CD4-positive, alpha-beta T cell treated with Interleukin-15 for 1 hour (primary cell): ENCODE results near the gene TMEM50B.
"Not testable (repeated sequence)": the region's sequence is repeated elsewhere in the genome, so short reads cannot be mapped to it uniquely, and the experiment has no call there.

ENCODE experiments used
- DNase-seq: peaks from one replicate; pipeline ENCODE4 v3.0.0-alpha.2; 2020

TMEM50B gene

DNA sequence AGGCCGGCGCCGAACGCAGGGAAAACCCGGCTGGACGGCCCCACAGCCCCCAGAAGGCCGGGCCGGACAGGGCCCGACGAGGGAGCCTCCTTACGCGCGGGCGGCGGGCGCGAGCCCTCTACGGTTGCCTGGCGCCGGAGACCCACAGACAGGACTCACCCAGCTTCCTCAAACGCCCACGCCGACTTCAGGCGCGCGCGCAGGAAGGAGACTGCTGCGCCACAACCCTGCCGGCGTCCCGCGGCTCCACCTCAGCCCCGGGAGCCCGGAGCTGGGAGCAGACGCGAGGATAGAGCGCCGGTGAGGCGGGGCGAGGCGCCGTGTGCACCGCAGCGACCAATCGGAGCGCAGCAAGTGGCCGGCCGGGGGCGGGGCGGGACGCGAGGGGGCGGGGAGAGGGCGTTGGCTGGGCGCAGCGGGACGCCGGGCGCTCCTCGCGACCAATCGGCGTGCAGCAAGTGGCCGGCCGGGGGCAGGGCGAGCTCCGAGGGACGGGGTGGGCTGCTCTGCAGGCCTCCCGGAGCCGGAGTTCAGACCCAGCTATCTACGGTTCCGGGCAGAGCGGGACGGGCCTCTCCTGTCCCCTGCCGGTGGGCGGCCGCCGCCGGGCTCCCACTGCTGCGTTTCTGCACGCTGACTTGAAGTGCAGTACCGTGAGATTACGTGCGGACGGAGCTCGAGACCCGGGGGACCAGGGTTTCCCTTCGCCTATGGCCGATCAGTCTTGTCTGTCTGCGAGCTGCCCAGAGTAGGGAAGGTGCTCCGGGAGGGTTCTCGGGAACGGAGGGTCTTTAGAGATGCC lies at the start of gene TMEM50B:
Gene TMEM50B, minus strand, starts transcription at position 296 of the 802 bp plus-strand sequence. CDS start 11,089 bp downstream, outside the sequence.
- DNase-seq = peak; percentile 96

DNA sequence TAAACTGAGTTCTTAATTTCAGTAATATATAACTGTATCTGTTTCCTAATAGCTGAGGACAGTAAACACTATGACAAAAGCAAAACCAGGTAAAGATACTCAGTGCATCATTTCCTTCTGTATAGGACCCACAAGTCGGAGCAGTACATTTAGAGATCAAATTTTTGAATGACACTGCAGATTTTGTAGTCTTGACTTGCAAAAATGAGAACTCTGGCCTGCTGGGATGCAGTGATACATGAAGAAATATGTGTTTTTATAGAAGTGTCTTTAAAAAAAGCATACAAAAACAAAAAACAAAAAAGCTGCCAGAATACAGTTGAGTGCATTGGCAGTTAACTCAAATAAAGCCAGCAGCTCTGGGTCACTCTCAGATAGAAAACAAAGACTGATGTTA lies 43.2 kb upstream of the TMEM50B start:
- no peak for DNase-seq

DNA sequence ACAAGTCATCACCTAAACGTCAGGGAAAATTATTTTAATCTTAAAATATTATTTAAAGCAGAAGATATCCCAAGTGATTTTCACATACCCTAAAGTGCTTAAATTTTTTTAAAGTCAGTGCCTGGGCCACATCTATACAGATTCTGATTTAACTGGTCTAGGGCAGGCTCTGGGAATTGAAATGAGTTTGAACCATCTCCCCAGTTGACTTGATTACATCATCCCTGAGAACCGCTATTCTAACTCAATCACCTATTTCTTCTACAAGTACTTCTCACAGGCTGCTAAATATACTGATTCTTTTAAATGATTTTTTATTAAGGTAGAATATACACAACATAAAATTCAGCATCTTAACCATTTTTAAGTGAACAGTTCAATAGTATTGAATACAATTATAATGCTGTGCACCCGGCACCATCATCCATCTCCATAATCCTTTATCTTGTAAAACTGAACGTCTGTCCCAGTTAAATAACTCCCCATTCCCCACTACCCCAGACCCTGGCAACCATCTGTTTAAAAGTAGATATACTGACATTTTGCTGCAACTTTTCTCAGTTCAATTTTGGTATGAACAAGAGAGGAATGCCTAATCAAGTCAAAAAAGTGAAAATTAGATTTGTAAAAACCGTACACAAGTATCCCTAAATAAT lies 42.7 kb upstream of the TMEM50B start:
- DNase-seq = no peak

- no peak for DNase-seq
Observed at GRCh38 chr21:33518899-33519298, 39.1 kb upstream of the TMEM50B start.

DNA sequence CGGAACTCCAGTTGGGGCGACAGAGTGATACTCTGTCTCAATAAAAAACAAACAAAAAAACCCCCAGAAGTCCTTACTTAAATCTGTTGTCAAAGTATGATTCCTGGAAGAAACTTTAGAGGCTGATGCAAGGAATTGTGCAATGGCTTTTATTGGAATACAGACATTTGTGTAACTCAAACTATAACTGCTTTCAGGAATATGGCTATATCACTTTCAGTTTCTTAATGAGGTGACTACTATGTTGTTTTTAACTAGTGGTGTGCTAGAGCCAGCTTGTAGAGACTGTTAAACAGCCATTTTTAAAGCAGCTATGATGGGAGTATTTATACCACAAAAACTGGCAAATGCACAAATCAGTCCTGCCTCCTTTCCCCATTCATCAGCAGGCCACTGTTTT lies 34.5 kb upstream of the TMEM50B start:
- no peak for DNase-seq

DNA sequence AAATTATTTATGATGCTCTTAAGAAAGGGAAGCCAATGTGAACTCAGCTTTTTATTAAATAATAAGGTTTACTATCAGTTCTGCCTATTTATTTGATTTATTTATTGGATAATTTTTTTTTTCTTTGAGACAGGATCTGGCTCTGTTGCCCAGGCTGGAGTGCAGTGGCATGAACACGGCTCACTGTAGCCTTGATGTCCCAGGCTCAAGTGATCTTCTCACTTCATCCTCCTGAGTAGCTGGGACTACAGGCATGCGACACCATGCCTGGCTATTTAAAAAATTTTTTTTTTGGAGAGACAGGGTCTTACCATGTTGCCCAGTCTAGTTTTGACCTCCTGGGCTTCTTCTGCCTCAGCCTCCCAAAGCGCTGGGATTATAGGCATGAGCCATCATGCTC lies 32.7 kb upstream of the TMEM50B start:
- DNase-seq = no peak

- no peak for DNase-seq
Observed at GRCh38 chr21:33511639-33512038, 31.9 kb upstream of the TMEM50B start.

- no peak for DNase-seq
Observed at GRCh38 chr21:33510826-33511225, 31.1 kb upstream of the TMEM50B start.

- not testable (repeated sequence) for DNase-seq
Observed at GRCh38 chr21:33507003-33507402, 27.2 kb upstream of the TMEM50B start.

- no peak for DNase-seq
Observed at GRCh38 chr21:33505833-33506232, 26.1 kb upstream of the TMEM50B start.

DNA sequence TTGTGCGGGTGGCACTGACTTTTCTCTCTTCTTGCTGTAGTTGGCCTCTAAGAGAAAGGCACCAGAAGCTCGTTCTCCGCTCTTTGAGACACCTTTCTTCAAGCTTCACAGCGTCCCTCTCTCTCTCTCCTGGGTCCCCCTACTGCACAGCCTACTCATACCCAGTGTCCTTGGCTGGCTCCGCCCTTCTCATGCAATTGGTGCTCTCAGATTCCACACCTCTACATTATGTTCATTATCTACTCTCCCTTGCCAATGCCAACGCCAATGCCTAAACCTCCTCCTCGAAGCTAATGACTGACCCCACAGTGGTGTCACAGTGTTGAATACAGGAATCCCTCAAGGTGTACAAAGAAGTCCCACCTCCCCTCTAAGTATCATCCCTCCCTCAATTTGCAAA lies 16.6 kb upstream of the TMEM50B start:
- DNase-seq = no peak

GRCh38 chr21:33495743-33496142 lies 16.0 kb upstream of the TMEM50B start:
- no peak for DNase-seq

- DNase-seq = no peak
Observed at GRCh38 chr21:33493756-33494155, 14.0 kb upstream of the TMEM50B start.

DNA sequence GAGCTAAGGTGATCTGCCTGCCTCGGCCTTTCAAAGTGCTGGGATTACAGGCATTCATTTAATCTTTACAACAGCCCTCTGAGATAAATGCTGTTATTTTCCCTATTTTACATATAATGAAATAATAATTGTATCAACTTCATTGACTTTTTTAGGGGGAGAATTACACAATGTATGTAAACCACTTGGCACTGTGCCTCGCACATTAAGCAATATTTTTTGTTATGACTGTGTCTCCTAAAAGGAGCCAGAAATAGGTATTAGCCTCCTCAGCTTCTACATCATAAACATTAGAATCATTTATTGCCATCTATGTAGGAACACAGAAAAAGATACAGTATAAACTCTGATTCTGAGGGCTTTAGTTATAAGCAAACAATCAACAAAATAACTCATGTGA lies 12.8 kb upstream of the TMEM50B start:
- DNase-seq = no peak

- DNase-seq = peak; percentile 93
Observed at GRCh38 chr21:33491373-33492102, 11.8 kb upstream of the TMEM50B start, which contains the start of gene DNAJC28. TSS of gene DNAJC28 (minus strand) at chr21:33491716. CDS start at chr21:33489393, 2,323 bp downstream.

- no peak for DNase-seq
Observed at GRCh38 chr21:33490991-33491372, 11.2 kb upstream of the TMEM50B start.

- DNase-seq = no peak
Observed at GRCh38 chr21:33488936-33489335, 9.2 kb upstream of the TMEM50B start.

DNA sequence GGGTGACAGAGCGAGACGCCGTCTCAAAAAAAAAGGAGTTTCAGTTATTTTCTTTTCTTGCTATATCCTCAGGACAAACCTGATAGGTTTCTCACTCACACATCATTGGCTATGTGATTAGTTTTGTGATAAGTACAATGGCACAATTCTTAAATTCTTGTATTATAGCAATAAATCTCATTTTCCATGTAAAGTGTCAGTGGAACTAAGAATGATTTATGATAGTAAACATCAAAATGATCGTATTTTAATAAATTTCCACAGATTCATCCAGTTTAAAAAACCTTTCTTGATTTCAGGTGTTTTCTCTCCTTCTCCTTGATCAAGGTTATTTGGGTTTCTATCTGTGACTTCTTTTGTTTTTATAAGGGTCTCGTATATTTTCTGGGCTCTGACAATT lies 8.2 kb upstream of the TMEM50B start:
- DNase-seq = no peak

GRCh38 chr21:33481314-33481943 lies 1.7 kb upstream of the TMEM50B start:
- no peak for DNase-seq

- no peak for DNase-seq
Observed at GRCh38 chr21:33480481-33481103, 818 bp upstream of the TMEM50B start.

- DNase-seq = peak; percentile 19
Observed at GRCh38 chr21:33478935-33479678, 667 bp downstream of the TMEM50B start.

DNA sequence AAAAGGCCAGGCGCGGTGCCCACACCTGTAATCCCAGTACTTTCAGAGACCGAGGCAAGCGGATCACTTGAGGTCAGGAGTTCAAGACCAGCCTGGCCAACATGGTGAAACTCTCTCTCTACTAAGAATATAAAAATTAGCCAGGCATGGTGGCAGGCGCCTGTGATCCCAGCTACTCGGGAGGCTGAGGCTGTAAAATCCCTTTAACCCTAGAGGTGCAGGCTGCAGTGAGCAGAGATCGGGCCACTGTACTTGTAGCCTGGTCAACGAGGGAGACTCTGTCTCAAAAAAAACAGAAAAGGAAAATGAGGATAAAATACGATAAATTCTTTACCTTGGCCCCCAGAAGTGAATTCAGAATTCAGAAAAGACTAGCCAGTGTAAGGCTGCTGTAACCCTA lies 1.6 kb downstream of the TMEM50B start:
- DNase-seq = no peak
